Astrocyte (in vitro differentiated cells and primary cell): ENCODE data around the gene IL1RL2. TPM values are rescaled to one million over a fixed set of nuclear protein-coding genes. Genes with fewer than 3 reads are reported as not detected.
A peak's percentile ranks its signal among the peaks of the same experiment; 100 is the strongest.

Experiments
- DNase-seq: peaks from one replicate; pipeline ENCODE4 v3.0.0-alpha.2; 2010; ENCODE audit warnings: low read depth
- FAIRE-seq: peaks from 2 replicates; lab custom pipeline; 2011; peaks lifted over from hg19 to GRCh38; lab: Jason Lieb, UNC
- H2AFZ ChIP-seq: 2 replicates; pipeline ENCODE4 v1.6.0; 2012; ENCODE audit warnings: low read depth, low read length, inconsistent platforms
- H3K27ac ChIP-seq: 2 replicates; pipeline ENCODE4 v1.5.1; 2011; ENCODE audit warnings: low read depth, low read length, inconsistent platforms
- H3K27me3 ChIP-seq: 2 replicates; pipeline ENCODE4 v1.6.0; 2011; ENCODE audit warnings: low read length, inconsistent platforms; ENCODE audit not compliant: insufficient read depth
- H3K36me3 ChIP-seq: 2 replicates; pipeline ENCODE4 v1.5.1; 2011; ENCODE audit warnings: low read length, inconsistent platforms; ENCODE audit not compliant: insufficient read depth
- H3K4me1 ChIP-seq: 2 replicates; pipeline ENCODE4 v1.5.1; 2011; ENCODE audit warnings: low read length, inconsistent platforms; ENCODE audit not compliant: insufficient read depth
- H3K4me2 ChIP-seq: 2 replicates; pipeline ENCODE4 v1.6.0; 2012; ENCODE audit warnings: low read length, inconsistent platforms
- H3K4me3 ChIP-seq: 2 replicates; pipeline ENCODE4 v1.5.1; 2011; ENCODE audit warnings: low read depth, mild to moderate bottlenecking, low read length, inconsistent platforms; ENCODE audit not compliant: insufficient read depth
- H3K79me2 ChIP-seq: 2 replicates; pipeline ENCODE4 v1.6.0; 2012; ENCODE audit warnings: mild to moderate bottlenecking, low read length, inconsistent platforms; ENCODE audit not compliant: insufficient read depth
- H3K9ac ChIP-seq: 2 replicates; pipeline ENCODE4 v1.6.0; 2012; ENCODE audit warnings: mild to moderate bottlenecking, low read length, inconsistent platforms
- H3K9me3 ChIP-seq: 2 replicates; pipeline ENCODE4 v1.5.1; 2012; ENCODE audit warnings: low read depth, mild to moderate bottlenecking, low read length, inconsistent platforms; ENCODE audit not compliant: insufficient read depth
- H4K20me1 ChIP-seq: 2 replicates; pipeline ENCODE4 v1.6.0; 2012; ENCODE audit warnings: low read length, inconsistent platforms; ENCODE audit not compliant: insufficient read depth
- H3K27ac Mint-ChIP-seq: one replicate; pipeline ENCODE4 v1.8.0; 2021; ENCODE audit warnings: mild to moderate bottlenecking, mixed read lengths; ENCODE audit not compliant: unreplicated experiment
- H3K27me3 Mint-ChIP-seq: one replicate; pipeline ENCODE4 v1.8.0; 2021; ENCODE audit warnings: low read depth, mixed read lengths; ENCODE audit not compliant: unreplicated experiment
- H3K36me3 Mint-ChIP-seq: one replicate; pipeline ENCODE4 v1.8.0; 2021; ENCODE audit warnings: low read depth, mixed read lengths; ENCODE audit not compliant: unreplicated experiment
- H3K4me1 Mint-ChIP-seq: one replicate; pipeline ENCODE4 v1.8.0; 2021; ENCODE audit warnings: low read depth, mixed read lengths; ENCODE audit not compliant: unreplicated experiment
- H3K4me3 Mint-ChIP-seq: one replicate; pipeline ENCODE4 v1.8.0; 2021; ENCODE audit warnings: mild to moderate bottlenecking, moderate library complexity, mixed read lengths; ENCODE audit not compliant: unreplicated experiment
- H3K9me3 Mint-ChIP-seq: one replicate; pipeline ENCODE4 v1.8.0; 2021; ENCODE audit warnings: mild to moderate bottlenecking, mixed read lengths; ENCODE audit not compliant: unreplicated experiment
- EZH2 ChIP-seq: IDR thresholded peaks from 2 replicates; pipeline ENCODE4 v1.6.1; 2012; ENCODE audit warnings: mild to moderate bottlenecking, low read length, inconsistent platforms; ENCODE audit not compliant: insufficient read depth
- total RNA-seq: library from RNA; stranded (reverse); gene quantifications from 2 replicates; pipeline ENCODE4 v1.2.1, GENCODE V29; 2021
- TF ChIP-seq, protein P1 (sequence below): IDR thresholded peaks from 2 replicates; pipeline ENCODE4 v1.5.1; 2011; ENCODE audit warnings: low read depth, mild to moderate bottlenecking, inconsistent platforms, low read length, moderate library complexity; ENCODE audit not compliant: insufficient read depth

The IL1RL2 gene
- total RNA-seq, 1 donor from 2014 or later: 0.43 TPM

DNA sequence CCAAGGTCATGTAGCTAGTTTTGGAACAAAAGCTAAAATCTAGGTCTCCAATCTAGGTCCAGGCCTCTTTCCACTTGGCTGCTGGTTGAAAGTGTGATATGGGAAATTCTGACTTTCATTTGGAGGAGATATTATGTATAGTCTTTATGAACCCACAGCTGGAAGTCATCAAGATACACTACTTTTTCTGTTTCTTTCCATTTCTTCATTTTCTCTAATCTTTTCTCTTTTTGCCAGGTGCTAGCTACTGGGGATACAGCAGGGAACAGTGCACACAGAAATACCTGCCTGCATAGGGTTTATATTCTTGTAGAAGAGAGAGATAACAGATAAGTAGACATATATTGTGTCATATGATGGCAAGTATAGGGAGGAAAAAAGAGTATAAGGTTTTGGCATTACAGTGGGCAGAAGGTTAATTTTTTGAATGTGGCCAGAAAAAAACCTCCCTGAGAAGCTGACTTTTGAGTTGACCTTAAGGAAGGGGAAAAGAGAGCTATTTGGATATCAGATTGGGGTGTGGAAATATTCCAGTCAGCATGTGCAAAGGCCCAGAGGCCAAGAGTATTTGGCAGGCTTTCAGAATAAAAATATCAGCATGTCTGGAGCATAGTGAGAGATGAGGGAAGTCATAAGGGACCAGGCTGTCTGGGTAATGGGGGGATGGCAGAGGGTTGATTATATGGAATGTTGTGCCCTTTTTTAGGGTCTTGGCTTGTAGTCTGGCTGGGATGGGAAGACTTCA, 28.6 kb upstream of the IL1RL2 start:
- no peak overlapping the region for H3K27ac Mint-ChIP-seq
- no peaks in the 10 kb centered on the region for H3K27me3 Mint-ChIP-seq
- Histone ChIP-seq H3K9ac (no peak overlapping the region), H3K79me2 (no peaks in the 10 kb centered on the region), H3K36me3 (no peaks in the 10 kb centered on the region), H3K4me1 (no peaks in the 10 kb centered on the region), H3K4me2 (no peak overlapping the region), H3K27me3 (no peaks in the 10 kb centered on the region), H3K9me3 (no peaks in the 10 kb centered on the region), H3K4me3 (no peak overlapping the region), H2AFZ (no peak overlapping the region), H4K20me1 (no peaks in the 10 kb centered on the region), H3K27ac (no peak overlapping the region)
- TF ChIP-seq EZH2: no peak
- TF ChIP-seq, protein P1, sequence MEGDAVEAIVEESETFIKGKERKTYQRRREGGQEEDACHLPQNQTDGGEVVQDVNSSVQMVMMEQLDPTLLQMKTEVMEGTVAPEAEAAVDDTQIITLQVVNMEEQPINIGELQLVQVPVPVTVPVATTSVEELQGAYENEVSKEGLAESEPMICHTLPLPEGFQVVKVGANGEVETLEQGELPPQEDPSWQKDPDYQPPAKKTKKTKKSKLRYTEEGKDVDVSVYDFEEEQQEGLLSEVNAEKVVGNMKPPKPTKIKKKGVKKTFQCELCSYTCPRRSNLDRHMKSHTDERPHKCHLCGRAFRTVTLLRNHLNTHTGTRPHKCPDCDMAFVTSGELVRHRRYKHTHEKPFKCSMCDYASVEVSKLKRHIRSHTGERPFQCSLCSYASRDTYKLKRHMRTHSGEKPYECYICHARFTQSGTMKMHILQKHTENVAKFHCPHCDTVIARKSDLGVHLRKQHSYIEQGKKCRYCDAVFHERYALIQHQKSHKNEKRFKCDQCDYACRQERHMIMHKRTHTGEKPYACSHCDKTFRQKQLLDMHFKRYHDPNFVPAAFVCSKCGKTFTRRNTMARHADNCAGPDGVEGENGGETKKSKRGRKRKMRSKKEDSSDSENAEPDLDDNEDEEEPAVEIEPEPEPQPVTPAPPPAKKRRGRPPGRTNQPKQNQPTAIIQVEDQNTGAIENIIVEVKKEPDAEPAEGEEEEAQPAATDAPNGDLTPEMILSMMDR: no peak
- H3K4me3 Mint-ChIP-seq: no peak overlapping the region
- H3K4me1 Mint-ChIP-seq: peaks cover 6% of the 10 kb centered on the region
- FAIRE-seq: no peak
- peaks cover 22% of the 10 kb centered on the region for H3K36me3 Mint-ChIP-seq
- DNase-seq: no peak
- peaks cover 4% of the 10 kb centered on the region for H3K9me3 Mint-ChIP-seq

DNA sequence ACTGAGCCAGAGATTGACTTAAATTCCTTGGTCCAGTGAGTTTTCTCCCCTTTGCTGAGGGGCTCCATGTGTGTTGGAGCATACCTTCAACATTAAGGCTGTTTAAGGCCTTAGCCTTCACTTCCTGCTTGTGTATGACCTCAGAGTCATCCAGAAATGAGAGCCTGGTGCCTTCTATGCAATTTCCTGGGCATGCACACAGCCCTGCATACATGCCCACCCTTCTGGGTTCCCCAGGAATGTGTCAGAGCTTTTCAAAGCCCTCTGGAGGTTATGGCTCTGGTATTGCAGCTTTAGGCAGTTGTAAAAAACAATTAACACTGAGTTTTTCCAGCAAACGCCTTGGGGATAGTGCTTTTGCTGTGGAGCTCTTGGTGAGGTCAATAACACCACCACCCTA, 27.5 kb upstream of the IL1RL2 start:
- Histone ChIP-seq H3K36me3 (no peaks in the 10 kb centered on the region), H2AFZ (no peak overlapping the region), H3K9ac (no peak overlapping the region), H3K9me3 (no peaks in the 10 kb centered on the region), H4K20me1 (no peaks in the 10 kb centered on the region), H3K4me3 (no peak overlapping the region), H3K27ac (no peak overlapping the region), H3K4me2 (no peak overlapping the region), H3K27me3 (no peaks in the 10 kb centered on the region), H3K79me2 (no peaks in the 10 kb centered on the region), H3K4me1 (no peaks in the 10 kb centered on the region)
- Mint-ChIP-seq H3K9me3 (peaks cover 4% of the 10 kb centered on the region), H3K27ac (no peak overlapping the region), H3K4me1 (peaks cover 6% of the 10 kb centered on the region), H3K4me3 (no peak overlapping the region), H3K36me3 (peaks cover 16% of the 10 kb centered on the region), H3K27me3 (no peaks in the 10 kb centered on the region)
- TF ChIP-seq, protein P1: no peak
- TF ChIP-seq EZH2: no peak
- DNase-seq (no peak), FAIRE-seq (no peak)

DNA sequence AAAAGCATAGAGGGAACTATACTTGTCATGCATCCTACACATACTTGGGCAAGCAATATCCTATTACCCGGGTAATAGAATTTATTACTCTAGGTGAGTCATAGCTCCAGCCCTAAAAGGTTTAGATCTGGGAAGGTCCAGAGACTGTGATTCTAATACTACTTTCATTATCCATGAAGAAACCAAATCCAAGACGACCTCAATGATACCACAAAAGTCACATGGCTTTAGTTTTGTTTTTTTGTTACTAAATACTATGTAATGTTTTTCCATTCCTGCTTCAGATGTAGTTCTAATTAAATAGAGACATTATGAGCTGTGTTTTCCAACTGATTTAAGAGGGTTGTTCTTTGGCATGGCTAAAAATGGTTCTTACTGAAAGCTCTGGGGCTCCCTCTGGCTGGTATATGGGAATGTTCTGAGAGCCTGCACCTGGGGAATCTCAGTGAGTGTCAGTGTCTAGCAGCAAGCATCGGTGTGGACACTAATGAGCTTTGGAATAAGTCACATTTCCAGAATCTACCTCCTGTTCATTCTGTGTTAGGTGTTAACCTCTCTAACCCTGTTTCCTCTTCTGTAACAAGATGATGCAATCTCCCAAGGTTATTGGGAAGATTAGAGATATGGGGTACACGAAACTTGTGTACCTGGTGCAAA, 20.5 kb upstream of the IL1RL2 start:
- Histone ChIP-seq H3K79me2 (no peaks in the 10 kb centered on the region), H2AFZ (no peak overlapping the region), H3K27ac (no peak overlapping the region), H3K4me2 (no peak overlapping the region), H3K4me3 (no peak overlapping the region), H3K36me3 (peaks cover 4% of the 10 kb centered on the region), H3K9me3 (no peaks in the 10 kb centered on the region), H4K20me1 (no peaks in the 10 kb centered on the region), H3K9ac (no peak overlapping the region), H3K4me1 (no peaks in the 10 kb centered on the region), H3K27me3 (no peaks in the 10 kb centered on the region)
- H3K36me3 Mint-ChIP-seq: peaks cover under 1% of the 10 kb centered on the region
- DNase-seq (peak; percentile 72), FAIRE-seq (peak; percentile 55)
- H3K27me3 Mint-ChIP-seq: no peaks in the 10 kb centered on the region
- no peaks in the 10 kb centered on the region for H3K9me3 Mint-ChIP-seq
- TF ChIP-seq EZH2: no peak
- TF ChIP-seq, protein P1: peak; percentile 43
- H3K4me1 Mint-ChIP-seq: peaks cover 6% of the 10 kb centered on the region
- no peak overlapping the region for H3K4me3 Mint-ChIP-seq
- no peak overlapping the region for H3K27ac Mint-ChIP-seq
